ENCODE measurements around the gene SASH1. TPM values are rescaled to one million over a fixed set of nuclear protein-coding genes. Genes with fewer than 3 reads are reported as not detected.
A peak's percentile ranks its signal among the peaks of the same experiment; 100 is the strongest.

SASH1 gene
- total RNA-seq, 1 experiment from 2014 or later = 33.2 TPM

GRCh38 chr6:148518511-148519156 is 176.0 kb downstream of the SASH1 start:
- no peaks in the 10 kb centered on the region for H3K27me3 Mint-ChIP-seq (ENCODE audit: low read depth)
- no peak for TF ChIP-seq CTCF (conservative IDR thresholded peaks at IDR 0.05)
- peaks cover 59 to 77% of the 10 kb centered on the region in 2 experiments for H3K4me1 Mint-ChIP-seq
- H3K36me3 Mint-ChIP-seq (ENCODE audit: insufficient read depth in 1 of 3, low read depth in 3 of 3) = peaks cover 21 to 36% (median 31%) of the 10 kb centered on the region in 3 experiments; a peak in 6 of 7 replicates
- no peak overlapping the region for H2BK5ac ChIP-seq (ENCODE audit: insufficient read length, low read length)
- no peak overlapping the region for H4K5ac ChIP-seq (ENCODE audit: insufficient read length, low read depth, low read length)
- no peaks in the 10 kb centered on the region for H3K9me3 ChIP-seq (ENCODE audit: control insufficient read depth, low read depth, low read length)
- H4K91ac ChIP-seq (ENCODE audit: insufficient read length, low read depth, low read length) = no peak overlapping the region
- H3K4me3 Mint-ChIP-seq = no peak overlapping the region
- peak overlapping the region in 2 of 3 experiments; percentile 18 to 58; a peak in 4 of 7 replicates for H3K27ac Mint-ChIP-seq
- H3K23ac ChIP-seq (ENCODE audit: insufficient read length, low read depth, low read length) = no peak overlapping the region
- no peak overlapping the region for H2BK120ac ChIP-seq (ENCODE audit: low read depth, low read length, poor library complexity, severe bottlenecking)
- no peak overlapping the region for H2BK15ac ChIP-seq (ENCODE audit: low read depth, low read length)
- H3K9me3 Mint-ChIP-seq = no peaks in the 10 kb centered on the region
- no peak overlapping the region for H3T11ph ChIP-seq (ENCODE audit: low read length)
- no peak overlapping the region for H3K27ac ChIP-seq (ENCODE audit: insufficient read length, low read depth, low read length)
- no peak overlapping the region for H3K56ac ChIP-seq (ENCODE audit: insufficient read length, low read depth, low read length)
- no peak overlapping the region for H3K14ac ChIP-seq (ENCODE audit: insufficient read depth, low read length)
- H3K4ac ChIP-seq (ENCODE audit: low read depth, low read length) = no peak overlapping the region
- WGBS (ENCODE audit: extremely low coverage, insufficient read length, low lambda C conversion rate) = no CpG with 5 or more reads among the region's 12 CpGs
- H3K79me2 ChIP-seq (ENCODE audit: insufficient read depth, low read length) = no peaks in the 10 kb centered on the region
- H2BK12ac ChIP-seq (ENCODE audit: insufficient read length, low read depth, low read length) = no peak overlapping the region
- H3K18ac ChIP-seq (ENCODE audit: insufficient read length, low read depth, low read length) = no peak overlapping the region
- no peak overlapping the region for H2BK20ac ChIP-seq (ENCODE audit: low read depth, low read length, poor library complexity, severe bottlenecking)
- H3K27me3 ChIP-seq (ENCODE audit: insufficient read depth, low read length) = no peaks in the 10 kb centered on the region
- H3K23me2 ChIP-seq (ENCODE audit: insufficient read length, low read depth, low read length, poor library complexity, severe bottlenecking) = no peaks in the 10 kb centered on the region
- H2AFZ ChIP-seq (ENCODE audit: low read length) = no peak overlapping the region
- no peak overlapping the region for H4K8ac ChIP-seq (replicated peaks; ENCODE audit: insufficient read length, low read depth, low read length)
- H3K9ac ChIP-seq (ENCODE audit: extremely low read depth, insufficient read length, low read length) = no peak overlapping the region
- no peaks in the 10 kb centered on the region for H3K79me1 ChIP-seq (ENCODE audit: insufficient read depth, low read depth, low read length, poor library complexity, severe bottlenecking)
- peaks cover 18% of the 10 kb centered on the region for H3K4me1 ChIP-seq (ENCODE audit: insufficient read depth, low read length)
- DNase-seq = no peak
- H4K20me1 ChIP-seq (ENCODE audit: control insufficient read depth, insufficient read depth, insufficient read length) = no peaks in the 10 kb centered on the region
- H3K4me2 ChIP-seq (ENCODE audit: insufficient read depth, insufficient read length, low read length) = no peak overlapping the region
- H2AK5ac ChIP-seq (ENCODE audit: insufficient read length, low read length) = no peak overlapping the region
